GM18499 (cell line): ENCODE measurements around the gene CMTM4.
"Not testable (repeated sequence)": the region's sequence is repeated elsewhere in the genome, so short reads cannot be mapped to it uniquely, and the experiment has no call there.

Source experiments
- ATAC-seq: cut with Tn5 transposase; IDR thresholded peaks from one replicate; pipeline ENCODE4 v1.9.1; 2021; ENCODE audit warnings: moderate number of reproducible peaks; ENCODE audit not compliant: insufficient read depth, unreplicated experiment

The CMTM4 gene

GRCh38 chr16:66706506-66706880 lies 9.9 kb upstream of the CMTM4 start:
- no peak for ATAC-seq

- ATAC-seq: no peak
These were observed 9.4 kb upstream of the CMTM4 start for GRCh38 chr16:66705790-66706505.

- no peak for ATAC-seq
These were observed 7.1 kb upstream of the CMTM4 start for GRCh38 chr16:66703406-66704215.

GRCh38 chr16:66701516-66701915 lies 5.0 kb upstream of the CMTM4 start:
- no peak for ATAC-seq

GRCh38 chr16:66701026-66701425 lies 4.5 kb upstream of the CMTM4 start:
- no peak for ATAC-seq

GRCh38 chr16:66699898-66700297 lies 3.4 kb upstream of the CMTM4 start:
- no peak for ATAC-seq

GRCh38 chr16:66698046-66698445 lies 1.5 kb upstream of the CMTM4 start:
- ATAC-seq: no peak

- no peak for ATAC-seq
These were observed 441 bp downstream of the CMTM4 start for GRCh38 chr16:66695935-66696668.

GRCh38 chr16:66695471-66695934 lies 1.0 kb downstream of the CMTM4 start:
- ATAC-seq: no peak

- no peak for ATAC-seq
These were observed 3.4 kb downstream of the CMTM4 start for GRCh38 chr16:66693149-66693548.

GRCh38 chr16:66692341-66692740 lies 4.2 kb downstream of the CMTM4 start:
- no peak for ATAC-seq

- ATAC-seq: no peak
These were observed 5.3 kb downstream of the CMTM4 start for GRCh38 chr16:66691234-66691633.

GRCh38 chr16:66690106-66690847 lies 6.3 kb downstream of the CMTM4 start:
- ATAC-seq: no peak

GRCh38 chr16:66689282-66689681 lies 7.3 kb downstream of the CMTM4 start:
- no peak for ATAC-seq

- ATAC-seq: no peak
These were observed 8.5 kb downstream of the CMTM4 start for GRCh38 chr16:66687906-66688625.

GRCh38 chr16:66685501-66686115 lies 10.9 kb downstream of the CMTM4 start:
- not testable (repeated sequence) for ATAC-seq

- ATAC-seq: no peak
These were observed 14.3 kb downstream of the CMTM4 start for GRCh38 chr16:66682271-66682670.

- no peak for ATAC-seq
These were observed 14.9 kb downstream of the CMTM4 start for GRCh38 chr16:66681676-66682075.

GRCh38 chr16:66678337-66678736 lies 18.2 kb downstream of the CMTM4 start:
- ATAC-seq: no peak
